H1 (cell line): ENCODE data around the gene NOS1AP. TPM values are rescaled to one million over a fixed set of nuclear protein-coding genes. Genes with fewer than 3 reads are reported as not detected.

Experiments
- CTCF ChIA-PET: fragments of 300-600 bp; sonication (Branson Sonifier 250); formaldehyde crosslinking; loops from one replicate; lab custom pipeline; 2021; ENCODE audit not compliant: partially characterized antibody; lab: Charles Lee
- POLR2A ChIA-PET: fragments of 300-600 bp; sonication (Branson Sonifier 250); formaldehyde crosslinking; loops from one replicate; lab custom pipeline; 2021; ENCODE audit warnings: inconsistent platforms; ENCODE audit not compliant: partially characterized antibody; lab: Charles Lee
- DNase-seq, 2 experiments: peaks; one replicate each; pipeline versions ENCODE4 v3.0.0 to v3.0.0-alpha.2; 2010 to 2022; ENCODE audit warnings: low spot score in 2 of 2, low read depth in 1 of 2, mixed read lengths in 1 of 2
- FAIRE-seq: peaks from 2 replicates; lab custom pipeline; 2011; peaks lifted over from hg19 to GRCh38; lab: Jason Lieb, UNC
- H2AFZ ChIP-seq: 2 replicates; pipeline ENCODE4 v1.8.1; 2012; ENCODE audit warnings: low read length, inconsistent platforms
- H2AK5ac ChIP-seq: 2 replicates; pipeline ENCODE4 v1.6.1; 2013; ENCODE audit warnings: low read depth, low read length
- H2BK120ac ChIP-seq: replicated peaks from 2 replicates; pipeline ENCODE3; 2013; ENCODE audit warnings: low read depth, low read length, inconsistent platforms
- H2BK12ac ChIP-seq: 2 replicates; pipeline ENCODE4 v1.6.1; 2013; ENCODE audit warnings: low read depth, low read length
- H2BK15ac ChIP-seq: 2 replicates; pipeline ENCODE4 v1.6.1; 2013; ENCODE audit warnings: low read length
- H2BK20ac ChIP-seq: 2 replicates; pipeline ENCODE4 v1.6.1; 2013; ENCODE audit warnings: low read length
- H2BK5ac ChIP-seq: 2 replicates; pipeline ENCODE4 v1.6.1; 2013; ENCODE audit warnings: low read depth, low read length
- H3K14ac ChIP-seq: 2 replicates; pipeline ENCODE4 v1.6.1; 2013; ENCODE audit warnings: inconsistent platforms; ENCODE audit not compliant: insufficient read length
- H3K18ac ChIP-seq: 2 replicates; pipeline ENCODE4 v1.6.1; 2013; ENCODE audit warnings: low read length; ENCODE audit errors: extremely low read depth
- H3K23ac ChIP-seq: 2 replicates; pipeline ENCODE4 v1.6.1; 2013; ENCODE audit warnings: inconsistent platforms; ENCODE audit not compliant: insufficient read length
- H3K23me2 ChIP-seq: 2 replicates; pipeline ENCODE4 v1.6.1; 2013; ENCODE audit warnings: low read depth, low read length
- H3K27ac ChIP-seq: 2 replicates; pipeline ENCODE4 v1.6.1; 2011; ENCODE audit warnings: low read depth, low read length, inconsistent platforms
- H3K27me3 ChIP-seq, 4 experiments: replicated peaks in 1 of 4; 1 replicate in 1 of 4; 2 replicates in 3 of 4; pipeline versions ENCODE4 v1.6.1 to v1.8.1; 2011 to 2013; ENCODE audit warnings: low read length in 3 of 4, mild to moderate bottlenecking in 3 of 4, inconsistent platforms in 2 of 4, mixed read lengths in 2 of 4, moderate library complexity in 1 of 4; ENCODE audit not compliant: control insufficient read depth in 3 of 4, insufficient read depth in 3 of 4; ENCODE audit errors: extremely low read depth in 1 of 4
- H3K36me3 ChIP-seq, 4 experiments: 2 replicates each; pipeline versions ENCODE4 v1.6.1 to v1.8.1; 2011 to 2013; ENCODE audit warnings: mild to moderate bottlenecking in 4 of 4, low read length in 3 of 4, moderate library complexity in 2 of 4, control low read depth in 1 of 4, inconsistent platforms in 1 of 4; ENCODE audit not compliant: insufficient read depth in 4 of 4, control insufficient read depth in 2 of 4
- H3K4ac ChIP-seq: replicated peaks from 2 replicates; pipeline ENCODE3; 2013; ENCODE audit warnings: low read length, low read depth, mixed read lengths, inconsistent platforms; ENCODE audit not compliant: insufficient read length
- H3K4me1 ChIP-seq, 4 experiments: replicated peaks in 1 of 4; 1 replicate in 1 of 4; 2 replicates in 3 of 4; pipeline versions ENCODE4 v1.6.1 to v1.8.1; 2011 to 2013; ENCODE audit warnings: low read length in 3 of 4, inconsistent platforms in 2 of 4, mixed read lengths in 1 of 4; ENCODE audit not compliant: insufficient read depth in 4 of 4, control insufficient read depth in 3 of 4
- H3K4me2 ChIP-seq, 2 experiments: 2 replicates each; pipeline versions ENCODE4 v1.6.1 to v1.8.1; 2011 to 2013; ENCODE audit warnings: low read depth in 2 of 2, low read length in 2 of 2, control low read depth in 1 of 2, inconsistent platforms in 1 of 2, mild to moderate bottlenecking in 1 of 2; ENCODE audit not compliant: insufficient read depth in 1 of 2
- H3K4me3 ChIP-seq, 4 experiments: fragments of 200-600, 300-600 bp in 1 of 4; sonication (generic), shearing (Covaris generic), sonication (Bioruptor Twin) in 1 of 4; 2 replicates each; pipeline versions ENCODE4 v1.5.1 to v1.8.1; 2011 to 2016; ENCODE audit warnings: low read length in 4 of 4, low read depth in 3 of 4, control low read depth in 2 of 4, inconsistent platforms in 2 of 4, mild to moderate bottlenecking in 2 of 4, mixed read lengths in 1 of 4, moderate library complexity in 1 of 4; ENCODE audit not compliant: insufficient read depth in 2 of 4; ENCODE audit errors: extremely low read depth in 1 of 4
- H3K56ac ChIP-seq: replicated peaks from 2 replicates; pipeline ENCODE3; 2013; ENCODE audit warnings: low read depth, mild to moderate bottlenecking, mixed read lengths, low read length, inconsistent platforms; ENCODE audit not compliant: insufficient read length
- H3K79me1 ChIP-seq: 2 replicates; pipeline ENCODE4 v1.6.1; 2013; ENCODE audit warnings: low read depth, low read length, control low read depth
- H3K79me2 ChIP-seq, 2 experiments: 2 replicates each; pipeline versions ENCODE4 v1.6.1 to v1.8.1; 2012 to 2013; ENCODE audit warnings: low read length in 2 of 2, mild to moderate bottlenecking in 2 of 2, inconsistent platforms in 1 of 2; ENCODE audit not compliant: insufficient read depth in 2 of 2, control insufficient read depth in 1 of 2
- H3K9ac ChIP-seq, 4 experiments: replicated peaks in 1 of 4; 1 replicate in 1 of 4; 2 replicates in 3 of 4; pipeline versions ENCODE4 v1.6.1 to v1.8.1; 2011 to 2013; ENCODE audit warnings: low read depth in 3 of 4, low read length in 3 of 4, control low read depth in 2 of 4, mild to moderate bottlenecking in 2 of 4, moderate library complexity in 2 of 4, inconsistent platforms in 1 of 4; ENCODE audit errors: extremely low read depth in 1 of 4
- H3K9me3 ChIP-seq, 2 experiments: 2 replicates each; pipeline versions ENCODE4 v1.6.1 to v1.8.1; 2012 to 2013; ENCODE audit warnings: mild to moderate bottlenecking in 2 of 2, moderate library complexity in 2 of 2, control low read depth in 1 of 2, inconsistent platforms in 1 of 2, low read depth in 1 of 2, low read length in 1 of 2, mixed read lengths in 1 of 2; ENCODE audit not compliant: insufficient read depth in 2 of 2
- H4K20me1 ChIP-seq, 2 experiments: replicated peaks in 1 of 2; 2 replicates each; pipeline versions ENCODE3 to v1.8.1; 2011 to 2013; ENCODE audit warnings: inconsistent platforms in 2 of 2, low read length in 2 of 2, mild to moderate bottlenecking in 1 of 2; ENCODE audit not compliant: insufficient read depth in 2 of 2, control insufficient read depth in 1 of 2
- H4K5ac ChIP-seq: 2 replicates; pipeline ENCODE4 v1.6.1; 2013; ENCODE audit warnings: low read length, low read depth, mixed read lengths, inconsistent platforms; ENCODE audit not compliant: insufficient read length
- H4K8ac ChIP-seq: 2 replicates; pipeline ENCODE4 v1.8.0; 2013; ENCODE audit warnings: mild to moderate bottlenecking, moderate library complexity, low read length, inconsistent platforms; ENCODE audit not compliant: insufficient read depth; ENCODE audit errors: extremely low read depth
- H4K91ac ChIP-seq: replicated peaks from 2 replicates; pipeline ENCODE3; 2013; ENCODE audit warnings: low read length, mixed read lengths, inconsistent platforms; ENCODE audit not compliant: insufficient read length
- BCL11A ChIP-seq, 2 experiments: IDR thresholded peaks; one replicate each; pipeline ENCODE4 v1.6.1; 2011; ENCODE audit warnings: low read depth in 2 of 2, low read length in 2 of 2, mild to moderate bottlenecking in 2 of 2
- CBX5 ChIP-seq: fragments of 300-800, 300-1000 bp; sonication (generic); IDR thresholded peaks from 2 replicates; pipeline ENCODE4 v1.7.1; 2016; ENCODE audit warnings: antibody characterized with exemption, low read length, low read depth
- NRF1 ChIP-seq: IDR thresholded peaks from 2 replicates; pipeline ENCODE4 v1.6.1; 2011; ENCODE audit warnings: mild to moderate bottlenecking, low read depth, low read length, improper control_type of control experiment
- PHF8 ChIP-seq: fragments of 200-600 bp; sonication (generic); conservative IDR thresholded peaks from 2 replicates; pipeline ENCODE4 v1.7.1; 2012; ENCODE audit warnings: low read depth, mild to moderate bottlenecking, inconsistent platforms, low read length, moderate library complexity
- RAD21 ChIP-seq, 2 experiments: IDR thresholded peaks in 1 of 2; conservative IDR thresholded peaks in 1 of 2; 2 replicates each; pipeline ENCODE4 v1.6.1; 2011; ENCODE audit warnings: low read depth in 2 of 2, low read length in 2 of 2, improper control_type of control experiment in 1 of 2, inconsistent platforms in 1 of 2, mild to moderate bottlenecking in 1 of 2, moderate library complexity in 1 of 2
- TCF12 ChIP-seq: IDR thresholded peaks from 2 replicates; pipeline ENCODE4 v1.6.1; 2011; ENCODE audit warnings: low read depth, mild to moderate bottlenecking, low read length
- WGBS, 2 experiments: shearing (Covaris generic) in 1 of 2; methylation state at CpG; one replicate each; pipeline versions ENCODE4 v1.1.6 to v1.1.7; 2013 to 2015; ENCODE audit warnings: low lambda C conversion rate in 2 of 2, mixed read lengths in 2 of 2, inconsistent platforms in 1 of 2, low coverage in 1 of 2, missing lambda C conversion rate in 1 of 2; ENCODE audit not compliant: insufficient replicate concordance in 2 of 2, insufficient coverage in 1 of 2, insufficient read length in 1 of 2; ENCODE audit errors: extremely low coverage in 1 of 2, missing lambda C conversion rate in 1 of 2; 5-methylcytosine and 5-hydroxymethylcytosine counted together
- polyA plus RNA-seq, 7 experiments: library from polyadenylated mRNA; depleted of rRNA in 3 of 7; stranded (reverse) in 5 of 7; unstranded in 2 of 7; fragments of >200 nt in 5 of 7; fragments of 200-250 nt in 2 of 7; gene quantifications; 1 replicate in 5 of 7; 2 replicates in 1 of 7; 4 replicates in 1 of 7; pipeline versions ENCODE4 v1.2.1 to v1.2.3, GENCODE V29; 2011 to 2013; ENCODE audit warnings: missing spikeins in 2 of 7, mixed read lengths in 2 of 7
- total RNA-seq: library from RNA; stranded (reverse); fragmentation: NEBNext Ultra II Directional; extraction: Animal tissue kit (Norgen Biotek cat#: 25700); gene quantifications from 2 replicates; pipeline ENCODE4 v1.2.1, GENCODE V29; 2021
- TF ChIP-seq, protein P1 (sequence below): IDR thresholded peaks from 2 replicates; pipeline ENCODE4 v1.6.1; 2012; ENCODE audit warnings: low read length, inconsistent platforms

NOS1AP gene
- total and polyA plus RNA-seq, 2 of the 8 experiments (the other 6 are each of a cell fraction or from before 2014, with no cell fraction given), result 2.4 to 12.1 TPM

DNA sequence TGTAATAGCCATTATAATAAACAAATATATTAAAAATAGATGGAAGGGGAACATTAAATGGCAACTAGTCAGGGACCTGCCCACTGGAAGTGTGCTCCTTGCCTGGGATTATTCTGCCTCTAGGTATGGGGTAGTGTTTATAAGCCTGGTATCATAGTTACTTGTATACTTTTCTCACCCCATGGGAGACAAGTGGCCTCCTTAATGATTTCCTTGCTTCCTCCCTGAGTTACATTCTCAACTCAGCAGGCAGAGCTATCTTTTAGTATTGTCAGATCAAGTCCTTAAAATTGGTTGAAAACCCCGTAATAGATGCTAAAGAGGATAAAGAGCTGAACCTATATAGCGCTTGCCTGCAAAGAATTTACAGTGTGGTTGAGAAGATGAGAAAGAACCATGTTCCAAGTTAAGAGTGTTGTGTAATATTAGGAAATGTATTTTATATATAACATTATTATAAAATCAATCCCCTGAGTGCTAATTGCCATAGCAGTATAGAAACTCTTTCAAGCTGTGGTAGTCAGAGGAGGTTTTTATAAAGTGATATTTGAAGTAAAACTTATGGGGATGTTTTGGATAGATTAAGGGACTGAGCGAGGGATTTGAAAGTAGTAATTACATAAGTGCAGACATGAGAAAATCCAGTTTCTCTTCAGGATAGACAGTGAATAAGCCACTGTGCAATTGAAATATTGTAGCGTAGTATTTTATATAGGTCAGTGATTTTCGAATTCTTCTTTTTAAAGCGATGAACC is 200.7 kb downstream of the NOS1AP start:
- Histone ChIP-seq H2AK5ac (no peak overlapping the region), H3K79me1 (no peaks in the 10 kb centered on the region), H3K27ac (no peak overlapping the region), H4K91ac (no peak overlapping the region), H2BK20ac (no peak overlapping the region), H3K4me1 (no peaks in the 10 kb centered on the region), H3K79me2 (peaks cover 0 to 2% of the 10 kb centered on the region in 2 experiments; a peak in 1 of 4 replicates), H3K4me3 (no peak overlapping the region), H3K27me3 (no peaks in the 10 kb centered on the region), H3K23ac (no peak overlapping the region), H2AFZ (no peak overlapping the region), H2BK12ac (no peak overlapping the region), H3K9me3 (no peaks in the 10 kb centered on the region), H2BK5ac (no peak overlapping the region), H3K4me2 (no peak overlapping the region), H4K5ac (no peak overlapping the region), H3K14ac (no peak overlapping the region), H3K4ac (no peak overlapping the region), H4K8ac (no peak overlapping the region), H2BK15ac (no peak overlapping the region), H3K56ac (no peak overlapping the region), H3K23me2 (no peaks in the 10 kb centered on the region), H2BK120ac (no peak overlapping the region), H3K18ac (no peak overlapping the region), H3K36me3 (no peaks in the 10 kb centered on the region), H3K9ac (no peak overlapping the region), H4K20me1 (no peaks in the 10 kb centered on the region)
- ChIA-PET CTCF (interaction anchor here (0.7 to 2.6 kb wide), 7 partner anchors 10 to 214 kb away, joined by 3 to 7 read pairs (median 3); no protein-coding TSS in a partner anchor), POLR2A (no interaction called here)
- DNase-seq (no peak), FAIRE-seq (no peak)
- WGBS, 2 experiments, result 88 to 100% methylated on average over 1 to 6 of the region's 6 CpGs
- TF ChIP-seq CBX5 (no peak), PHF8 (no peak), NRF1 (no peak), TCF12 (no peak), BCL11A (IDR thresholded peaks at IDR 0.05; ENCODE audit: low read depth in 2 of 2, low read length in 2 of 2) (no peak), RAD21 (IDR thresholded peaks at IDR 0.05 in 1 of 2, conservative IDR thresholded peaks at IDR 0.05 in 1 of 2; ENCODE audit: low read depth in 2 of 2, low read length in 2 of 2) (no peak)
- TF ChIP-seq, protein P1, sequence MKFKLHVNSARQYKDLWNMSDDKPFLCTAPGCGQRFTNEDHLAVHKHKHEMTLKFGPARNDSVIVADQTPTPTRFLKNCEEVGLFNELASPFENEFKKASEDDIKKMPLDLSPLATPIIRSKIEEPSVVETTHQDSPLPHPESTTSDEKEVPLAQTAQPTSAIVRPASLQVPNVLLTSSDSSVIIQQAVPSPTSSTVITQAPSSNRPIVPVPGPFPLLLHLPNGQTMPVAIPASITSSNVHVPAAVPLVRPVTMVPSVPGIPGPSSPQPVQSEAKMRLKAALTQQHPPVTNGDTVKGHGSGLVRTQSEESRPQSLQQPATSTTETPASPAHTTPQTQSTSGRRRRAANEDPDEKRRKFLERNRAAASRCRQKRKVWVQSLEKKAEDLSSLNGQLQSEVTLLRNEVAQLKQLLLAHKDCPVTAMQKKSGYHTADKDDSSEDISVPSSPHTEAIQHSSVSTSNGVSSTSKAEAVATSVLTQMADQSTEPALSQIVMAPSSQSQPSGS, result no peak
